ENCODE results near the gene ADPRHL1.

The ADPRHL1 gene

GRCh38 chr13:113432506-113433270 is 20.6 kb downstream of the ADPRHL1 start:
- no peak for DNase-seq (ENCODE audit: low spot score)

GRCh38 chr13:113431171-113431570 is 22.1 kb downstream of the ADPRHL1 start:
- no peak for DNase-seq (ENCODE audit: low spot score)

- DNase-seq (ENCODE audit: low spot score) = no peak
Observed at GRCh38 chr13:113430378-113431110, 22.7 kb downstream of the ADPRHL1 start.

GRCh38 chr13:113429608-113429985 is 23.7 kb downstream of the ADPRHL1 start:
- DNase-seq (ENCODE audit: low spot score) = no peak

- DNase-seq (ENCODE audit: low spot score) = no peak
Observed at GRCh38 chr13:113428871-113429607, 24.2 kb downstream of the ADPRHL1 start.

- no peak for DNase-seq (ENCODE audit: low spot score)
Observed at GRCh38 chr13:113428469-113428865, 24.8 kb downstream of the ADPRHL1 start.

- no peak for DNase-seq (ENCODE audit: low spot score)
Observed at GRCh38 chr13:113427562-113428468, 25.5 kb downstream of the ADPRHL1 start.

- DNase-seq (ENCODE audit: low spot score) = no peak
Observed at GRCh38 chr13:113426591-113426986, 26.7 kb downstream of the ADPRHL1 start.

- no peak for DNase-seq (ENCODE audit: low spot score)
Observed at GRCh38 chr13:113425941-113426590, 27.2 kb downstream of the ADPRHL1 start.

GRCh38 chr13:113423520-113424163 is 29.6 kb downstream of the ADPRHL1 start:
- no peak for DNase-seq (ENCODE audit: low spot score)

- no peak for DNase-seq (ENCODE audit: low spot score)
Observed at GRCh38 chr13:113422807-113423519, 30.3 kb downstream of the ADPRHL1 start.

- DNase-seq (ENCODE audit: low spot score) = no peak
Observed at GRCh38 chr13:113421673-113422270, 31.5 kb downstream of the ADPRHL1 start.

- DNase-seq (ENCODE audit: low spot score) = no peak
Observed at GRCh38 chr13:113420833-113421600, 32.3 kb downstream of the ADPRHL1 start.

GRCh38 chr13:113420232-113420631 is 33.1 kb downstream of the ADPRHL1 start:
- no peak for DNase-seq (ENCODE audit: low spot score)

- DNase-seq (ENCODE audit: low spot score) = no peak
Observed at GRCh38 chr13:113419531-113420193, 33.6 kb downstream of the ADPRHL1 start.

- no peak for DNase-seq (ENCODE audit: low spot score)
Observed at GRCh38 chr13:113418722-113419049, 34.6 kb downstream of the ADPRHL1 start.

- DNase-seq (ENCODE audit: low spot score) = no peak
Observed at GRCh38 chr13:113417836-113418721, 35.2 kb downstream of the ADPRHL1 start.

All from D341Med (cell line).